Measurements from ENCODE around the gene WBP1. TPM values are rescaled to one million over a fixed set of nuclear protein-coding genes. Genes with fewer than 3 reads are reported as not detected.
"Not testable (repeated sequence)": the region's sequence is repeated elsewhere in the genome, so short reads cannot be mapped to it uniquely, and the experiment has no call there.

WBP1 gene
- total RNA-seq, 1 experiment from 2014 or later = 54.8 TPM

GRCh38 chr2:74441170-74441689 is 17.0 kb upstream of the WBP1 start:
- Mint-ChIP-seq H3K27me3 (ENCODE audit: insufficient read depth, unreplicated experiment) (no peaks in the 10 kb centered on the region), H3K4me3 (ENCODE audit: unreplicated experiment) (peak overlapping the region; percentile 97), H3K4me1 (ENCODE audit: low read depth, unreplicated experiment) (peaks cover 13% of the 10 kb centered on the region), H3K36me3 (ENCODE audit: insufficient read depth, unreplicated experiment) (peaks cover 53% of the 10 kb centered on the region), H3K27ac (ENCODE audit: unreplicated experiment) (peak overlapping the region; percentile 99), H3K9me3 (ENCODE audit: unreplicated experiment) (no peaks in the 10 kb centered on the region)
- Histone ChIP-seq H3K9me3 (no peaks in the 10 kb centered on the region), H3K4me1 (peaks cover 20% of the 10 kb centered on the region; the same call in 1 of the 2 replicates), H3K27me3 (replicated peaks; ENCODE audit: control insufficient read depth, insufficient read depth, low read length) (no peaks in the 10 kb centered on the region), H3K36me3 (ENCODE audit: control insufficient read depth, insufficient read depth, low read length) (peaks cover 5% of the 10 kb centered on the region), H3K4me3 (ENCODE audit: low read depth, low read length) (peak overlapping the region; percentile 94)
- ChIA-PET POLR2A (interaction anchor here (1.4 to 1.5 kb wide), 3 partner anchors 9 to 17 kb away, joined by 3 to 24 read pairs (median 7); partner anchors contain the start of gene WBP1), CTCF (interaction anchor here (1.1 kb wide), 1 partner anchor 48 kb away, joined by 3 read pairs; no protein-coding TSS in a partner anchor)
- TF ChIP-seq CTCF (IDR thresholded peaks at IDR 0.05; ENCODE audit: insufficient read depth in 1 of 2, low read depth in 1 of 2, low read length in 1 of 2, severe bottlenecking in 1 of 2, unreplicated experiment in 1 of 2) = no peak
- TSS peak; percentile 64 for BruUV-seq (replicated peaks)
- intact Hi-C loops (cut with micrococcal nuclease; ENCODE audit: unreplicated experiment) = loop anchor here (2.0 kb wide), 1 partner anchor 16 kb away; no protein-coding TSS in a partner anchor
- no peak for DNase-seq

GRCh38 chr2:74441690-74442482 is 16.4 kb upstream of the WBP1 start, which contains the start of gene RTKN:
RTKN (minus strand) TSS chr2:74441937; CDS start chr2:74441816, 121 bp downstream.
- peaks cover 13% of the 10 kb centered on the region for H3K4me1 Mint-ChIP-seq (ENCODE audit: low read depth, unreplicated experiment)
- TF ChIP-seq CTCF (IDR thresholded peaks at IDR 0.05; ENCODE audit: insufficient read depth in 1 of 2, low read depth in 1 of 2, low read length in 1 of 2, severe bottlenecking in 1 of 2, unreplicated experiment in 1 of 2) = peak in 1 of 2 experiments; percentile 2
- POLR2A ChIA-PET = interaction anchor here (0.5 to 1.1 kb wide), 7 partner anchors 11 to 51 kb away, joined by 3 to 25 read pairs (median 7); partner anchors contain the start of genes INO80B and WBP1
- DNase-seq = peak; percentile 89 to 92
- intact Hi-C loops (cut with micrococcal nuclease; ENCODE audit: unreplicated experiment) = loop anchor here (1.0 to 2.0 kb wide), 3 partner anchors 12 to 17 kb away; partner anchors contain the start of gene WBP1
- H3K9me3 ChIP-seq = no peaks in the 10 kb centered on the region
- H3K4me1 ChIP-seq = peaks cover 20% of the 10 kb centered on the region
- CTCF ChIA-PET = interaction anchor here (0.6 to 1.2 kb wide), 4 partner anchors 13 to 19 kb away, joined by 3 to 8 read pairs (median 5); partner anchors contain the start of genes INO80B and WBP1
- peak within 1 kb of the TSS; percentile 94 for H3K4me3 ChIP-seq (ENCODE audit: low read depth, low read length)
- TSS peak; percentile 69 for BruUV-seq (replicated peaks)
- no peaks in the 10 kb centered on the region for H3K27me3 Mint-ChIP-seq (ENCODE audit: insufficient read depth, unreplicated experiment)
- peak within 1 kb of the TSS; percentile 97 for H3K4me3 Mint-ChIP-seq (ENCODE audit: unreplicated experiment)
- peaks cover 48% of the 10 kb centered on the region for H3K36me3 Mint-ChIP-seq (ENCODE audit: insufficient read depth, unreplicated experiment)
- no peaks in the 10 kb centered on the region for H3K9me3 Mint-ChIP-seq (ENCODE audit: unreplicated experiment)
- H3K36me3 ChIP-seq (ENCODE audit: control insufficient read depth, insufficient read depth, low read length) = peaks cover 5% of the 10 kb centered on the region
- peak within 1 kb of the TSS; percentile 99 for H3K27ac Mint-ChIP-seq (ENCODE audit: unreplicated experiment)
- H3K27me3 ChIP-seq (replicated peaks; ENCODE audit: control insufficient read depth, insufficient read depth, low read length) = no peaks in the 10 kb centered on the region

GRCh38 chr2:74442483-74443297 is 15.5 kb upstream of the WBP1 start:
- not testable (repeated sequence) for BruUV-seq (replicated peaks); H3K36me3 ChIP-seq (ENCODE audit: control insufficient read depth, insufficient read depth, low read length); H3K27me3 ChIP-seq (replicated peaks; ENCODE audit: control insufficient read depth, insufficient read depth, low read length); H3K27me3 Mint-ChIP-seq (ENCODE audit: insufficient read depth, unreplicated experiment); DNase-seq; H3K9me3 ChIP-seq; H3K9me3 Mint-ChIP-seq (ENCODE audit: unreplicated experiment)
- Mint-ChIP-seq H3K36me3 (ENCODE audit: insufficient read depth, unreplicated experiment) (peaks cover 49% of the 10 kb centered on the region), H3K4me3 (ENCODE audit: unreplicated experiment) (peak overlapping the region; percentile 97), H3K27ac (ENCODE audit: unreplicated experiment) (peak overlapping the region; percentile 99), H3K4me1 (ENCODE audit: low read depth, unreplicated experiment) (peaks cover 21% of the 10 kb centered on the region)
- Histone ChIP-seq H3K4me1 (peaks cover 28% of the 10 kb centered on the region), H3K4me3 (ENCODE audit: low read depth, low read length) (peak overlapping the region; percentile 94)
- intact Hi-C loops (cut with micrococcal nuclease; ENCODE audit: unreplicated experiment) = loop anchor here (1.0 kb wide), 2 partner anchors 12 to 16 kb away; partner anchors contain the start of gene WBP1
- POLR2A ChIA-PET = interaction anchor here (0.5 to 1.1 kb wide), 7 partner anchors 10 to 51 kb away, joined by 3 to 25 read pairs (median 7); partner anchors contain the start of genes INO80B and WBP1
- CTCF ChIA-PET = interaction anchor here (0.6 to 1.2 kb wide), 4 partner anchors 12 to 19 kb away, joined by 3 to 8 read pairs (median 5); partner anchors contain the start of genes INO80B and WBP1

Measured in Caco-2 (cell line).